SU-DHL-6 (cell line): ENCODE measurements around the gene TMEM260.

Source experiments
- EZH2phosphoT487 ChIP-seq: fragments of 200-600 bp; sonication (generic), shearing (Covaris generic); conservative IDR thresholded peaks from 2 replicates; pipeline ENCODE4 v1.6.1; 2018; ENCODE audit warnings: mild to moderate bottlenecking, antibody characterized with exemption, low read length, moderate library complexity, mixed read lengths
- TF ChIP-seq, protein P1 (sequence below): fragments of 200-600 bp; sonication (generic); IDR thresholded peaks from one replicate; pipeline ENCODE4 v1.5.1; 2017; ENCODE audit warnings: antibody characterized with exemption, mild to moderate bottlenecking, low read length, moderate library complexity; ENCODE audit not compliant: insufficient read depth, poor library complexity, severe bottlenecking

- TF ChIP-seq, protein P1, sequence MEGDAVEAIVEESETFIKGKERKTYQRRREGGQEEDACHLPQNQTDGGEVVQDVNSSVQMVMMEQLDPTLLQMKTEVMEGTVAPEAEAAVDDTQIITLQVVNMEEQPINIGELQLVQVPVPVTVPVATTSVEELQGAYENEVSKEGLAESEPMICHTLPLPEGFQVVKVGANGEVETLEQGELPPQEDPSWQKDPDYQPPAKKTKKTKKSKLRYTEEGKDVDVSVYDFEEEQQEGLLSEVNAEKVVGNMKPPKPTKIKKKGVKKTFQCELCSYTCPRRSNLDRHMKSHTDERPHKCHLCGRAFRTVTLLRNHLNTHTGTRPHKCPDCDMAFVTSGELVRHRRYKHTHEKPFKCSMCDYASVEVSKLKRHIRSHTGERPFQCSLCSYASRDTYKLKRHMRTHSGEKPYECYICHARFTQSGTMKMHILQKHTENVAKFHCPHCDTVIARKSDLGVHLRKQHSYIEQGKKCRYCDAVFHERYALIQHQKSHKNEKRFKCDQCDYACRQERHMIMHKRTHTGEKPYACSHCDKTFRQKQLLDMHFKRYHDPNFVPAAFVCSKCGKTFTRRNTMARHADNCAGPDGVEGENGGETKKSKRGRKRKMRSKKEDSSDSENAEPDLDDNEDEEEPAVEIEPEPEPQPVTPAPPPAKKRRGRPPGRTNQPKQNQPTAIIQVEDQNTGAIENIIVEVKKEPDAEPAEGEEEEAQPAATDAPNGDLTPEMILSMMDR = no peak
- no peak for TF ChIP-seq EZH2phosphoT487
These were observed 20.4 kb upstream of the TMEM260 start for GRCh38 chr14:56559182-56559581.
